Muscle of arm (tissue), 12 donors: ENCODE data around the gene CLIP4. TPM values are rescaled to one million over a fixed set of nuclear protein-coding genes. Genes with fewer than 3 reads are reported as not detected.
"Not testable (repeated sequence)": the region's sequence is repeated elsewhere in the genome, so short reads cannot be mapped to it uniquely, and the experiment has no call there.

ENCODE experiments used
- DNase-seq: peaks from one replicate; pipeline ENCODE4 v3.0.0-alpha.2; 2013
- polyA plus RNA-seq, 12 donors: library from polyadenylated mRNA; unstranded; fragments of 120-200 nt; gene quantifications; one replicate each; pipeline ENCODE4 v1.2.1, GENCODE V29; 2013; ENCODE audit not compliant: insufficient read length in 12 of 12

Gene CLIP4
- polyA plus RNA-seq, 12 donors = 8.7 to 24.5 (median 16.8) TPM; not detected in 1

DNA sequence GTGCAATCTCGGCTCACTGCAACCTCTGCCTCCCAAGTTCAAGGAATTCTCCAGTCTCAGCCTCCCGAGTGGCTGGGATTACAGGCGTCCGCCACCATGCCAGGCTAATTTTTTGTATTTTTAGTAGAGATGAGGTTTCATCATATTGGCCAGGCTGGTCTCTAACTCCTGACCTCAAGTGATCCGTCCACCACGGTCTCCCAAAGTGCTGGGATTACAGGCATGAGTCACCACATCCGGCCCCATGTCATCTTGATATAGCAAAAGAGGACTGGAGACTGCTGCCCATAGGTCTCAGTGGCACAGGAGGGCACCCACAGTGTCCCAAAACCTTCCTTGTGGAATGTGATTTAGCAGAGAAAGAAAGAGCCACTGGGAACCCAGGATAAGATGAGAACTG, 24.9 kb upstream of the CLIP4 start:
- not testable (repeated sequence) for DNase-seq

DNA sequence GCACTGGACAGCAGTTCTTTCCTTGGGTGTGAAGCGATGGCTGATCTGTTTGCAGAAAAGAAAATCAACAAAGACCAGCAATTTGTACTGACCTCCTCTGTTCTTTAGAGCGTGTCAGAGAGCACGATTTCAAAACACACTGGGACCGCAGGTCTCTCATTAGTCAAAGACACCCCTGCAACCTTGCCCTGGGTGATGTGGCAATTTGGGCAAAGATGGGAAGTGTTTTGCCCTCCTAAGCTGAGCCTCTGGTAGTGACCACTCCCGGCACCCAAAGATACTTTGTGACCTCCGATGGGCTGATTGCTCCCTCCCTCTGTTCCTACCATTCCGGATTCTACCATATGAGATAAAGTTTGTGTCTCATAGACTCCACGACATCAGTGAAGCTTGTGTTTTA, 18.2 kb upstream of the CLIP4 start:
- DNase-seq = no peak

GRCh38 chr2:29097569-29097968, 17.6 kb upstream of the CLIP4 start:
- no peak for DNase-seq

DNA sequence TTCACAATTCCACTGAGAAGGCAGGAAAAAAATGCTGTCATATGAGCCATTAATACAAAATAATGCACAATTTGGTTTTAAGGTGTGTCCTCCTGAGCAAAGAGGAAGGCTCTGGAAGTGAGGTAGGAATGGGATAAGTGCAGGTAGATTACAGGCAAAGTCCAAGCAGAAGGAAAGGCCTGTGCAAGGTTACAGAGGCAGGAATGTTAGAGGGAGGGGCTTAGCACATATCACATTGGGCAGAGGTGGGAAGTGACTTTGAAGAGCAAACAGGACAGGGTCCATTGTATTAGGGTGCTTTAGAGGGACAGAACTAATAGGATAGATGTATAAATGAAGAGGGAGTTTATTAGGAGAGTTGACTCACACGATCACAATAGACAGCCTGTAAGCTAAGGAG, 14.7 kb upstream of the CLIP4 start:
- DNase-seq = no peak

DNA sequence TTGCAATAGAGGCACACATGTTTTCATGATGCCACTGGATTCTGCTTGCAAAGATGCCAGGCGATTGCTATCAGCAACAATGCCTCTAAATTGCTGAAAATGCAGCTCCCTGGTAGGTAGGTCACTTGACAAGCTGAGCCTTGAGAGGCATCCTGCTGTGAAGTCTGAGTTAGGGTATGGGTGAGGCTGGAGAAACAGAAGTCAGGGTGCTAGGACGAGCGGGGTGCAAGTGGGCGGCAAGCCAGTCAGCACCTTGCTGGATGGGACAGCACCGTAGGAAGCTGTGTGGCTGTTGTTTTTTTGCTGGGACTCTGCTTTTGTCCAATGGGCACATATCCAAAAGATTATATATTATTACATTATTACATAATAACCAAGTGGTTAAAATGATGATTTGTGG, 10.5 kb upstream of the CLIP4 start:
- no peak for DNase-seq

- no peak for DNase-seq
Observed at GRCh38 chr2:29105375-29105774, 9.8 kb upstream of the CLIP4 start.

DNA sequence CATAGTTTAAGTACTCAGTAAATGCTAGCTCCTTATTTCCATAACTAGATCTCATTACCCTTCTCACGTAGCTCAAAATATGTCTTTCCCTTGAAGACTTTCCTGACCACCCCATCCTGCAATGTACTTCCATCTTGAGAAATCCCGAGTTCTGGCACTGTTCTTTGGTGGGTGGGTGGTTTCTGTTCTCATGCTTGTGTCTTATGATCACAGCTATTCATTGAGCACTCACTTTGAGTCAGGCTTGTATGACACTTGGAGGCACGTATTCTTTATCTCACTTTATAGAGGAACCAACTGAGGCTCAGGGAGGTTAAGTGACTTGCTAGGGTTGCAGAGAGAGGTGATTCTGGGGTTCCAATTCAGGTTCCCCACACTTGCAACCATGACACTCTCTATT, 9.0 kb upstream of the CLIP4 start:
- no peak for DNase-seq

GRCh38 chr2:29106980-29107388, 8.2 kb upstream of the CLIP4 start:
- no peak for DNase-seq

GRCh38 chr2:29107547-29107946, 7.7 kb upstream of the CLIP4 start:
- DNase-seq = not testable (repeated sequence)

DNA sequence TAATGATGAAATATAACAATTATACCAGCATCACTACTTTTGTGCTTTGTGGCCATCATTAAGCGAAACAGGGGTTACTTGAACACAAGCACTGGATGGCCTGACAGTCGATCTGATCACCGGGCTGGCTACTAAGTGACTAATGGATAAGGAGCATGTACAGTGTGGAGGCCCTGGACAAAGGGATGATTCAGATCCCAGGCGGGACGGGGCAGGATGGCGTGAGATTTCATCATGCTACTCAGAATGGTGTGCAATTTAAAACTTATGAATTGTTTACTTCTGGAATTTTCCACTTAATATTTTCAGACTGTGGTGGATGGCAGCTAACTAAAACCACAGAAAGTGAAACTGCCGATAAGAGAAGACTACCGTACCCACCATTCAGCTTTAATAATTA, 7.0 kb upstream of the CLIP4 start:
- no peak for DNase-seq

GRCh38 chr2:29109246-29109645, 6.0 kb upstream of the CLIP4 start:
- DNase-seq = no peak

DNA sequence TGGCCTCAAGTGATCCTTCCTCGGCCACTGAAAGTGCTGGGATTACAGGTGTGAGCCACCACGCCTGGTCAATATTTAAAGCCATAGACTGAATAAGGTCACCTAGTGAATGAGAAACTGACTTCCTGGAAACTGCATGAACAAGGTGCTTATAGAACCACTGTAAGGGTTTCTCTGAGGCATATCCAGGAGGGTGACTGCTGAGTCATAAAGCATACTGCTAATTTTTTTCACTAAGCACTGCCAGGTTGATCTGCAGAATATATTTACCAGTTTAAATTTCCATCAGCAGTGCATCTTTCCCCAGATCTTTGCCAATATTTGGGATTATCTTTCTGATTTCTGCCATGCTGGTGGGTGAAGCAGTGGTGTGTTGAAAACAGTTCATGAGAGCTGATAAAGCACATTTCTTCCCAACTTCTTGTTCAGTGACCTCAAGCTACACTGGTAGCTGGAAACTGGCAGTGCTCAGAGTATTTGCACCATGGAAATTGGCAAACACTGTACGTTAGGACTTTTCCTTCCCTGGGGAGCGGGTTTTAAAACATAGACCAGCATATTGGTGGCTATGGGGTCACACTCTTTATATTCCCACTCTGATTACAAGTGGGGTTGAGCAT, 4.2 kb upstream of the CLIP4 start:
- DNase-seq = no peak

- DNase-seq = no peak
Observed at GRCh38 chr2:29112379-29112778, 2.8 kb upstream of the CLIP4 start.

DNA sequence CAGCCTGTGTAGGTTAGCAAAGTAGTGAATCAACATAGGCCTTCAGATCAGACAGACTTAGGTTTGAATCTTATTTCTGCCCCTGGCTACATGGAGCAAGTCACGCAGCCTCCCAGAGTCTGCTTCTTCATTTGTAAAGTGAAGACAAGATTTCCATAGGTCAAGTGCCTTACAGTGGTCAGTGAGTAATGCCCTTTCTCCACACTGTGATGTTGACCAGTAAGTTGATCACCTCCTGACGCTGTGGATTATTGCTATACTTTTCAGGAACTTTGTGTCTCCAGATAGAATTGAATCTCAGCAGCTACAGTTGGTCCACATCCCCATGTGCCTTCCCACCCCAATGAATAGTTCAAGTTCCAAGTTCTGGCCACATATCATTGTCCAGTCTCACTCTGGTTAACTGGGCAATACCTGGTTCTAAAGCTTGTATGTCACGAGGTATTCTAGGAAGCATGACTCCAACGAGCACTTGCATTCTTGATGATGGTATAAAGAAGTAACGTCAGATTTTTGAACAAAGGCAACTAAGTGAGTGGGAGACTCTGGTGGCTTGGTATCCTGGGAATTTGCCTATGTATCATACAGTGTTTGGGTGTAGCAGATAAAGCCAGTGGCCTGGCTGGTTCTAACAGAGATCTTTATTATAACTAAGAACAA, 2.1 kb upstream of the CLIP4 start:
- no peak for DNase-seq

GRCh38 chr2:29113891-29114321, 1.3 kb upstream of the CLIP4 start:
- no peak for DNase-seq

DNA sequence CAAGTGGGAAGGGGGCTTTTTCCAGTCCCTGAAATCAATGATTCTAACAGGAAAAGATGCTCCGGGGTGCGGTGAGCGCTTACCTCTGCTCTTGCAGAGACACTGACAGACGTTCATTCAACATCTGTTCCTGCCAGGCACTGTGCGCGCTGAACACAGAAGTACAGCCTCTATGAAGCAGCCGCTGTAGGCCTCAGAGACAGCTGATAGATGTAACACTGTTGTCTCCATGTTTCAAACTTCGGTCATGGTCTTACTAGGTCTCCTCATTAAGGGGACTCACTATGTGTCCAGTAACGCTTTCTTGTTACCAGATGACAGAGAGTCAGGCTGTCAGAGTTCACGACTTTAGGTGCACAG, 649 bp upstream of the CLIP4 start:
- no peak for DNase-seq

GRCh38 chr2:29115797-29116781, 874 bp downstream of the CLIP4 start:
- peak; percentile 30 for DNase-seq

GRCh38 chr2:29117636-29118303, 2.6 kb downstream of the CLIP4 start:
- DNase-seq = no peak

DNA sequence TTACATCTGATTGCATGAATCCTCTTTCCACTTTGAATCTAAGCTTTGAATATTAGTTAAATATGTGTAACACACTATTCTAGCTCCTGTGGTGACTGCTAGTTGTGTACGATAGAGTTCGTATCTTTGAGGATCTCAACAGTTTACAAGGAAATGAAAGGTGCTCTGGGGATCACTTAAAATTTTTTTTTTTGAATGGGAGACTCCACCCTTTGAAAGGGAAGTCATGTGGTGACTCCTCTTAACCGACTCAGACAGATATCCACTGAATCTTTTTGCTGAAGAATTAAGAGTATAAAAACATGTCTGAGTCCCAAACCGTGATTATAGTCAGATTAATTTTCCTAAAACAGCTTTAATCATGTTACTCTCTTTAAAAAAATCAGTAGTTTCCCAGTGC, 4.0 kb downstream of the CLIP4 start:
- DNase-seq = no peak

- DNase-seq = no peak
Observed at GRCh38 chr2:29120846-29121245, 5.6 kb downstream of the CLIP4 start.

DNA sequence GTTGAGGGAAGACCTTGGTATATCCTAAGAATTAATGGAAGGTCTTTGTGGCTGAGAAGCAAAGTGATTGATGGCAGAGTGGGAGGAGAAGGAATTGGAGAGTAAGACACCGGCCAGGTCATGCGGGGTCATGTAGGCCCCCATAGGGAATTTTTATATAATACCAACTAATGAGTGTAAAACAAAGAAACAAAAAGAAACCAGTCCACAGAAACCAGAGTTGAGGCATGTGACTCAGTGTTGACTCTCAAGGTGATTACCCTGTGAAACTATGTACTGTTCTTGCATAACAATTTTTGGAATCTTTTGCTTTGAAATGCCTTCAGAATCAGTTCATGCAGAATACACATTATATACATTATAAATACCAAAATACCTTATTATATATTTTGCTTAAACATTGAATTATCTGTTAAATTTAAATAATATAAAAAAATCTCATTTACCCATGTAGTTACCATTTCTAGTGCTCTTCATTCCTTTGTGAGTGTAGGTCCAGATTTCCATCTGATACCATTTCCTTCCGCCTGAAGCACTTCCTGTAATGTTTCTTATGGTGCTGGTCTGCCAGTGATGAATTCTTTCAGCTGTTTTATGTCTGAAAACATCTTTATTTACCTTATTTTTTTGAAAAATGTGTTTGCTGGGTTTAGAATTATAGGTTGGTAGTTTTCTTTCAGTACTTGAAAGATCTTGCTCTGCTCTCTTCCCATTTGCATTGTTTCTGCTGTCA, 8.6 kb downstream of the CLIP4 start:
- no peak for DNase-seq
